HG03521 (cell line): Measurements from ENCODE around the gene CDCA8.
A peak's percentile ranks its signal among the peaks of the same experiment; 100 is the strongest.
"Not testable (repeated sequence)": the region's sequence is repeated elsewhere in the genome, so short reads cannot be mapped to it uniquely, and the experiment has no call there.

Source experiments
- ATAC-seq: cut with Tn5 transposase; IDR thresholded peaks from one replicate; pipeline ENCODE4 v1.9.1; 2021; ENCODE audit warnings: mild to moderate bottlenecking, moderate library complexity; ENCODE audit not compliant: unreplicated experiment

The CDCA8 gene

GRCh38 chr1:37672136-37672870 lies 20.0 kb upstream of the CDCA8 start:
- no peak for ATAC-seq

GRCh38 chr1:37673920-37674319 lies 18.4 kb upstream of the CDCA8 start:
- no peak for ATAC-seq

GRCh38 chr1:37676281-37677142 lies 15.8 kb upstream of the CDCA8 start:
- ATAC-seq: peak; percentile 46

DNA sequence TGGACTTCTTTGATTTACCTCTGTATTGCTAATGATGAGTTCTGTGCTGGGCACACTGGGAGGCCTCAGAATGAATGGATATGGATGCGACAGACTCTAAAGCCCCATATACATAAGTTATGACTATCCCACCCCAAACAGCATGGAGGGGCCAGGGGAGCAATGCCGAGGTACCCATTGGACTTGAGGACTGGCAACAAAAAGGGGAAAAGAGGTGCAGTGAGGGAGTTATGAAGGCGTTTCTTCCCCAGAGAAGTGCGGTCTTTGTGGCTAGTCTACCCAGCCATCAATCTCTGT lies 15.2 kb upstream of the CDCA8 start:
- no peak for ATAC-seq

- no peak for ATAC-seq
Measured at GRCh38 chr1:37677808-37678207, 14.5 kb upstream of the CDCA8 start.

DNA sequence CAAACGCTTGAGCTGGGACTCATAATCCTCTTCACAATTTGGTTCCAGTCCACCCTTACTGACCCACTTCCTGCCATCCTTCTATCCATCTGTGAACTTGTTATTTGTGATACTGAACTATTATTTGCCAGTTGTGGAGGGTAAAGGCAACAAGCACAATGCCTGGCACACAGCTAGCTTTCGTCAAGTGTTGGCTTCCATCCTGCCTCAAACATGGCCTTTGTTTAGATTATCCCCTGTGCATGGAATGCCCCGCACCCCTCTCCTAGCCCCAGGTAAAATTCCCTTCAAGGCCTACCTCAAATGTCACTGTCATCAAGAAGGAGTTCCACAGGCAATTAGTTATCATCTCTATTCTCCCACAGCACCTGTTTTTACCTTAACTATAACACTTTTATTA lies 11.4 kb upstream of the CDCA8 start:
- no peak for ATAC-seq

DNA sequence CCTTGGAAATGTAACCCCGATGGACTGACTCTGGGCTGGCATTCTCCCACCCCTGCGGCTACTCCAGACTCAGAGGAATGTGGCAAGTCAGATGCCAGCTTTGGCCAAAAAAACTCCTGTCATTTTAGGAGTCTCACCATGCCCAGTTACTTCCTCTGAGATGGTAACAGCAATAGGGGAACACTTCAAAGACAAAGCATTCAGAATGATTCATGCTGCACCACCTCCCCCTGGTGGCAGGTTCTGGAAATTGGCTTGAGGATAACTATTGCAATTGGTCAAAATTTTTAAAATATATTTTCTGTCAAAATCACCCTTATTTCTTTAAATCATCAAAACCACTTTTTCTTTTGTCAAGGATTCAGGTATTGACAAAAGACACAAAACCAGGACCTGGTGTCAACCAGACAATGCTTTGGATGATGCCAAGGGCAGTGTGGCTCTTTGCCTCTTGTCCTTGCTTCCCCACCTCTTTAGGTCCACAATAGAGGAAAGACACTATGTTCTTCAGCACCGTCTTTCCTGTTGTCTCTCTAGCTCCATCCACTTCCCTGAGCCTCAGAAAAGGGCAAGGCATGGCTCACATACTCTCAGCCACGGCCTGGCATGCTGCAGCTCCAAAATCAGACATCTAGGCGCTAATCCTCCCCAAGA lies 9.9 kb upstream of the CDCA8 start:
- ATAC-seq: no peak

DNA sequence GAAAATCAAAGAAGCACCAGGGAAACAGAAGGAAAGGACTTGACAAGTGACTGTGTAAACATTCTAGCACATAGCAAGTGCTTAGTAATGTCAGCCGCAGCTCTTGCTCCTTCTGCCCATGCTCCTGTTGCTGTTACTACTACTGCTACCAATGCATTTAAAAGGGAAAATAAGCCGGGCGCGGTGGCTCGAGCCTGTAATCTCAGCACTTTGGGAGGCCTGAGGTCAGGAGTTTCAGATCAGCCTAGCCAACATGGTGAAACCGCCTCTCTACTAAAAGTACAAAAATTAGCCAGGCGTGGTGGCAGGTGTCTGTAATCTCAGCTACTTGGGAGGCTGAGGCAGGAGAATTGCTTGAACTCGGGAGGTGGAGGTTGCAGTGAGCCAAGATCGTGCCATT lies 8.1 kb upstream of the CDCA8 start:
- ATAC-seq: not testable (repeated sequence)

GRCh38 chr1:37685722-37686121 lies 6.6 kb upstream of the CDCA8 start:
- no peak for ATAC-seq

GRCh38 chr1:37687764-37688163 lies 4.6 kb upstream of the CDCA8 start:
- ATAC-seq: not testable (repeated sequence)

GRCh38 chr1:37688926-37689325 lies 3.4 kb upstream of the CDCA8 start:
- ATAC-seq: no peak

GRCh38 chr1:37691497-37692077 lies 729 bp upstream of the CDCA8 start:
- ATAC-seq: no peak

DNA sequence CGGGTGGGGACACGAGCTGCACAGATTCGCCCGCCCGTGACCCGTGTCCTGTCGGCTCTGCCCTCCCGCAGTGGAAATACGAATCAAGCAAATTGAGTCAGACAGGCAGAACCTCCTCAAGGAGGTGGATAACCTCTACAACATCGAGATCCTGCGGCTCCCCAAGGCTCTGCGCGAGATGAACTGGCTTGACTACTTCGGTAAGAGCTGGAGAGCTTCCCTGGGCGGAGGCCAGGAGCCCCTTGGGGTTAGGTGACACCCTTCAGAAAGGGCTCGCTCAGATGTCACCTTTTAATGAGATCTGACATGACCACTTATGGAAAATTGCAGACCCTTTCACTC lies 489 bp downstream of the CDCA8 start:
- no peak for ATAC-seq

DNA sequence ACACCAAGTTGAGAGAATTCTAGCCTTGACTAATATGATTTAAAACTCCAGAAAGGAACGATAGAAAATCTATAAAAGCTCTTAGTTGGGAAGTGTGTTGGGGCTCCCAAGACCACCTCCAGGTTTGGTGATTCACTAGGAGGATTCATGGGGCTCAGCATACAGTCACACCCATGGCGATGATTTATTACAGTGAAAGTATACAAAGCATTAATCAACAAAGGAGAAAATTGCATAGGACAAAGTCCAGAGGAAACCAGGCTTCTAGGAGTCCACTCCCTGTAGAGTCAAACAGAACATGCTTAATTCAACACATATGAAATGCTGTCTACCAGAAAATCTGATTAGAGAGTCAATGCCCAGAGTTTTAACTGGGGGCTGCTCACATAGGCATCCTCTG lies 4.8 kb downstream of the CDCA8 start:
- no peak for ATAC-seq

DNA sequence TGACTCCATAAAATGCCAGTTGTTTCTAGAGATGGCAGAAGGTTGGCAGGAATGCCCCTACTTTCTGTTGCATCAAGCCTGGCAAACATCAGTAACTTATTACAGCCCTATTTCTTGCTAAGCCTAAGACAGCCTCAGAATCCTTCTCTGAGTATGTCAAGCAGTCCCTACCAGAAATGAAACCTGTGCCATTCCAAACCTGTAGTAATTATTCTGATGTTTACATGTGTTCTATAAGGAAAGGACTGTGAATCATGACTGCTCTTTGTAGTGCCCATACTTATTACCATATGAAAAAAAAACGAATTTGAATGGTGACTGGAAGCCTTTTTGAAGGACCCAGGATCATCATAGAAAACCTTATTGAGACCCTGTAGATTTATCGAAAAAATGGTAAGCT lies 5.4 kb downstream of the CDCA8 start:
- no peak for ATAC-seq

- ATAC-seq: no peak
Measured at GRCh38 chr1:37699147-37699546, 6.8 kb downstream of the CDCA8 start.

GRCh38 chr1:37701051-37701450 lies 8.7 kb downstream of the CDCA8 start:
- no peak for ATAC-seq

DNA sequence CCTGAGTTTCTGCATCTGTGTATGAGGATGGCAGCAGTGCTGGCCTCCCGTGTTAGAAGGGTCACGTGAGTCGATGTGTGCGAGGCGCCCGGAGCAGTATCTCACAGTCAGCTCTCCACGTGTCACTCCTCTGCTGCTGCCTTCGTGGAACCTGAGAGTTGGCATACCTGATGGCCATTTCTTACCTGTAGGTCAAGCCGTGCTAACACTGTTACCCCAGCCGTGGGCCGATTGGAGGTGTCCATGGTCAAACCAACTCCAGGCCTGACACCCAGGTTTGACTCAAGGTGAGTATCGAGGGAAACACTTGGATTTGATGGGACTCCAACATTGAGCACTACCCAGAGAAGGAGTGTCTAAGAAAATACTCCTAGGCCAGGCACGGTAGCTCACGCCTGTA lies 10.7 kb downstream of the CDCA8 start:
- ATAC-seq: no peak

DNA sequence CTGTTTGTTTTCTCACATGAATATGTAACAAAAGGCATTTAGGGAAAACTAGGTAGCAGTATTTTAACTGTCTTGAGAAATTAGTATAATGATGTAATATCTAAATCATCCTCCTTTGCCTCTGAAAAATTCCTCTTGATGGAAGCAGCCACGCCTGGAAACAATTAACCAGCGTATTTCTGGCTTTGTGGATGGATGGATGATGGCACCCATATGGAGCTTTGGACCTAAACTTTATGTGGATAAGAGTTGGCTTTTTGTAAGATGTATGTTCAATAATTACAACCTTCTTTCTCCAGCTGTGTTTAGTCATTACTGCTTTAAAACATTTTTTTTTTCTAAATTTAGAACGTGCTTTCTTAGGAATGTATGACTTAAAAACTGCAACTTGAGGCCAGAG lies 12.7 kb downstream of the CDCA8 start:
- ATAC-seq: no peak

DNA sequence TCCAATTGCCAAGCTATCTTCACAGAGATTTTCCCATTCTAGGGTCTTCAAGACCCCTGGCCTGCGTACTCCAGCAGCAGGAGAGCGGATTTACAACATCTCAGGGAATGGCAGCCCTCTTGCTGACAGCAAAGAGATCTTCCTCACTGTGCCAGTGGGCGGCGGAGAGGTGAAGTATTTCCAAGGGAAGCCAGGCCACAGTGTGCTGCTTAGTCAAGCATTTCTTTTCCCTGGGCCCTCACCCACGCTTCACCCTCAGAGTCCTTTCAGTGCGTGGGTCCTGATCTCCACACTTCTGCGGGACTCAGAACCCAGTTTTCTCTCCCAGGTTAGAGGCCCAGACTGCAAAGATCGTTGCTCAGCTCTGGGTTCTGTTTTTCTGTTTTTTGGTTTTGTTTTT lies 13.1 kb downstream of the CDCA8 start:
- no peak for ATAC-seq

GRCh38 chr1:37708471-37708870 lies 16.2 kb downstream of the CDCA8 start:
- no peak for ATAC-seq

GRCh38 chr1:37714226-37714625 lies 21.9 kb downstream of the CDCA8 start:
- no peak for ATAC-seq
